Measurements from ENCODE around the gene HMOX2. TPM values are rescaled to one million over a fixed set of nuclear protein-coding genes. Genes with fewer than 3 reads are reported as not detected.

The HMOX2 gene
- total and polyA plus RNA-seq, 2 experiments from 2014 or later: 61.5 to 101 TPM

- TF ChIP-seq, protein P1, sequence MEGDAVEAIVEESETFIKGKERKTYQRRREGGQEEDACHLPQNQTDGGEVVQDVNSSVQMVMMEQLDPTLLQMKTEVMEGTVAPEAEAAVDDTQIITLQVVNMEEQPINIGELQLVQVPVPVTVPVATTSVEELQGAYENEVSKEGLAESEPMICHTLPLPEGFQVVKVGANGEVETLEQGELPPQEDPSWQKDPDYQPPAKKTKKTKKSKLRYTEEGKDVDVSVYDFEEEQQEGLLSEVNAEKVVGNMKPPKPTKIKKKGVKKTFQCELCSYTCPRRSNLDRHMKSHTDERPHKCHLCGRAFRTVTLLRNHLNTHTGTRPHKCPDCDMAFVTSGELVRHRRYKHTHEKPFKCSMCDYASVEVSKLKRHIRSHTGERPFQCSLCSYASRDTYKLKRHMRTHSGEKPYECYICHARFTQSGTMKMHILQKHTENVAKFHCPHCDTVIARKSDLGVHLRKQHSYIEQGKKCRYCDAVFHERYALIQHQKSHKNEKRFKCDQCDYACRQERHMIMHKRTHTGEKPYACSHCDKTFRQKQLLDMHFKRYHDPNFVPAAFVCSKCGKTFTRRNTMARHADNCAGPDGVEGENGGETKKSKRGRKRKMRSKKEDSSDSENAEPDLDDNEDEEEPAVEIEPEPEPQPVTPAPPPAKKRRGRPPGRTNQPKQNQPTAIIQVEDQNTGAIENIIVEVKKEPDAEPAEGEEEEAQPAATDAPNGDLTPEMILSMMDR (IDR thresholded peaks at IDR 0.05; ENCODE audit: low read depth, low read length): no peak
- no peaks in the 10 kb centered on the region for H3K9me3 ChIP-seq (ENCODE audit: low read depth)
- no peak overlapping the region for H3K4me3 ChIP-seq
- peaks cover 20% of the 10 kb centered on the region for H3K36me3 ChIP-seq
- DNase-seq (ENCODE audit: low read depth in 1 of 2, low spot score in 1 of 2): no peak
- no peaks in the 10 kb centered on the region for H3K4me1 ChIP-seq (ENCODE audit: low read depth)
- H3K27ac ChIP-seq: no peak overlapping the region
- no peaks in the 10 kb centered on the region for H3K27me3 ChIP-seq
These were observed 33.2 kb downstream of the HMOX2 start for GRCh38 chr16:4509420-4509819.

DNA sequence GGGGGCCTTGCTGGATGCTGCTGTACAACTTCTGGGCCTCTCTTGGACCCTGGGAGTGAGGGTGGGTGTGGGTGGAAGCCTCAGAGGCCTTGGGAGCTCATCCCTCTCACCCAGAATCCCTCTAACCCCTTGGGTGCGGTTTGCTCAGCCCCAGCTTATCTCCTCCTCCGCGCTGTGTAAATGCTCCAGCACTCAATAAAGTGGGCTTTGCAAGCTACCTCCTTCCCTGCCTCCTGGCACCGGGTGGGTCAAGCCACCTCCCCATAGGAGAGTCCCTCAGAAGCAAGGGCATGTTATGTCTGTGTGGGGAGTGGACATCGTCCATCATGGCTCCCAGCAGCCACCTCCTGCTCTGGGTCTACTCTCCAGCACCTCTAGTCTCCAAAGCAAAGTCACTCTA, 33.9 kb downstream of the HMOX2 start:
- no peak for DNase-seq (ENCODE audit: low read depth in 1 of 2, low spot score in 1 of 2)
- Histone ChIP-seq H3K27ac (no peak overlapping the region), H3K36me3 (peaks cover 20% of the 10 kb centered on the region), H3K4me1 (ENCODE audit: low read depth) (no peaks in the 10 kb centered on the region), H3K27me3 (no peaks in the 10 kb centered on the region), H3K9me3 (ENCODE audit: low read depth) (no peaks in the 10 kb centered on the region), H3K4me3 (no peak overlapping the region)
- TF ChIP-seq, protein P1 (IDR thresholded peaks at IDR 0.05; ENCODE audit: low read depth, low read length): no peak

DNA sequence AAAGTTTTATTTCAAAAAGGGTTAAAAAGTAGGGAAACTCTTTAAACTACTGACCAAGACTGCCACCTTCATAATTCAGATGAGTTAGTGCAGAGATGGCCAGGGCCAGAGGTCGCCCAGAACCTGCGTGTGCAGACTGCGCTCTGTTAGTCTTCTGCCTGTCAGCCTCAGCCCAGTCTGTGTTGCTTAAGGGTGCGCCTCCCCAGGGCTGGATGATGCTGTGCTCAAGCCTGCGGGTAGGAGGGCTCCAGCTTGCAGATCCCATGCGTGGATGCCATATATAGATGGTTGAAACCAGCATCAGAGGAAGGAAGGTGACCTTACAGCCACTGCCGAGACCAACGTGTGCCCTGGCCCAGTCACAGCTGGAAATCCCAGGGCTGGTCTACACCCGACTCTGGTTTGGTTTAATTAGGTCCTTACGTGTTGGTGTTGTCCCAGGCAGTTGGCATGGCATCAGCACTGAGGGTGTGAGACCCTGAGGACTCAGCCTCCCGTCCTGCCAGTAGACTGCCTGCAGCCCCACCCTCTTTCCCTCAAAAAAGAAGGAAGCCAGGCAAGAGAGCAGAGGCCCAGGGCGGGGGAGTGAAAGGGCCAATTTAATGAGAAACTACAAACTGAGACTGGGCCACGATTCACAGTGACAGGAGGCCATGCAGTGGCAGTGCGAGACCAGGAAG, 34.7 kb downstream of the HMOX2 start:
- Histone ChIP-seq H3K36me3 (peaks cover 20% of the 10 kb centered on the region), H3K4me3 (no peak overlapping the region), H3K9me3 (ENCODE audit: low read depth) (no peaks in the 10 kb centered on the region), H3K4me1 (ENCODE audit: low read depth) (no peaks in the 10 kb centered on the region), H3K27me3 (no peaks in the 10 kb centered on the region), H3K27ac (peak overlapping the region; percentile 58)
- DNase-seq (ENCODE audit: low read depth in 1 of 2, low spot score in 1 of 2): no peak
- TF ChIP-seq, protein P1 (IDR thresholded peaks at IDR 0.05; ENCODE audit: low read depth, low read length): no peak

- peak; percentile 47 to 89 for DNase-seq (ENCODE audit: low read depth in 1 of 2, low spot score in 1 of 2)
- Histone ChIP-seq H3K9me3 (ENCODE audit: low read depth) (no peaks in the 10 kb centered on the region), H3K27me3 (no peaks in the 10 kb centered on the region), H3K4me3 (no peak overlapping the region), H3K27ac (peak overlapping the region; percentile 58), H3K4me1 (ENCODE audit: low read depth) (no peaks in the 10 kb centered on the region), H3K36me3 (peaks cover 20% of the 10 kb centered on the region)
- TF ChIP-seq, protein P1 (IDR thresholded peaks at IDR 0.05; ENCODE audit: low read depth, low read length): peak; percentile 59
These were observed 35.4 kb downstream of the HMOX2 start for GRCh38 chr16:4511441-4512082.

DNA sequence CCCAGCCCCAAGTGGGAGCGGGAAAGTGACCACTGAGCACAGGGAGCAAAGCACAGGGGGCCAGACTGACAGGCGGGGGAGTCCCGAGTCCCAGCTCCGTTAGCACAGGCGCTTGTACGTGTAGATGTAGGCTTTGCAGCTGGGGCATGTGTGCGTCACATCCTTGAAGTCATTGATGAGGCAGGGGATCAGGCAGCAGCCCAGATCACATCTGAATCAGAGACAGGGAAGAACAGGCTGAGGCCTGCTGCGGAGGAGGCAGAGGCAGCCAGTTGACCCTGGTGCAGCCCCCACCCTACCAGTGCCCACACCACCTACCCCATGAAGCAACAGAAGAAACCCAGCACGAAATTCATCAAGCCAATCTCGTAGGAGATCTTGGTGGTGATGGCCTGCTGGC, 36.3 kb downstream of the HMOX2 start:
- TF ChIP-seq, protein P1 (IDR thresholded peaks at IDR 0.05; ENCODE audit: low read depth, low read length): no peak
- Histone ChIP-seq H3K27me3 (no peaks in the 10 kb centered on the region), H3K4me3 (no peak overlapping the region), H3K36me3 (peaks cover 18% of the 10 kb centered on the region), H3K4me1 (ENCODE audit: low read depth) (no peaks in the 10 kb centered on the region), H3K27ac (no peak overlapping the region), H3K9me3 (ENCODE audit: low read depth) (no peaks in the 10 kb centered on the region)
- no peak for DNase-seq (ENCODE audit: low read depth in 1 of 2, low spot score in 1 of 2)

All from cardiac muscle cell (in vitro differentiated cells and primary cell).